Measurements from ENCODE around the gene AFMID.
"Not testable (repeated sequence)": the region's sequence is repeated elsewhere in the genome, so short reads cannot be mapped to it uniquely, and the experiment has no call there.

The AFMID gene

DNA sequence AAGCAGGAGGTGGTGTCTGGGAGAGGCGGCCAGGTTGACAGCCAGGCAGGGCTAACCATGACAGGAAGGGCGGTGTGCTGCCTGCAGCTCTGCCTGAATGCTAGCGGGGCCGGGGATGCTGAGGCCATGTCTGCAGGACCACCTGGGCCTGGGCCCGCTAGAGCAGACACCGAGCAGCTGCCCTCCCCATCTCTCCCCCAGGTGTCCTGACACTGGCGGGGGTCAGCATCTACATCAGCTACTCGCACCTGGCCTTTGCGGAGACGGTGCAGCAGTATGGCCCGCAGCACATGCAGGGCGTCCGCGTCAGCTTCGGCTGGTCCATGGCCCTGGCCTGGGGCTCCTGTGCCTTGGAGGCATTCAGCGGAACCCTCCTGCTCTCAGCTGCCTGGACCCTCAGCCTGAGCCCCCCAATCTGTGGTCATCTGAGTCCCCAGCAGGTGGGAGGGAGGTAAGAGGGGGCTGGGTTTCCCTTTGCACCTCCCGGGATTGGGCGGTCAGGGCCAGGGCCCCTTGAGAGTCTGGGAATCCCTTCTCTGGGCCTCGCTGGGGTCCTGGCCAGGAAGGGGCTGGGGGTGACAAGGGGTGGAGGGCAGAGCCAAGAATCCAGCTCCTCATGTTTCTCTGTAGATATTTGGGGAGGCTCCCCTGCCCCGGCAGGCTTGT lies 51.8 kb downstream of the AFMID start:
- no peak for DNase-seq (ENCODE audit: low spot score)

DNA sequence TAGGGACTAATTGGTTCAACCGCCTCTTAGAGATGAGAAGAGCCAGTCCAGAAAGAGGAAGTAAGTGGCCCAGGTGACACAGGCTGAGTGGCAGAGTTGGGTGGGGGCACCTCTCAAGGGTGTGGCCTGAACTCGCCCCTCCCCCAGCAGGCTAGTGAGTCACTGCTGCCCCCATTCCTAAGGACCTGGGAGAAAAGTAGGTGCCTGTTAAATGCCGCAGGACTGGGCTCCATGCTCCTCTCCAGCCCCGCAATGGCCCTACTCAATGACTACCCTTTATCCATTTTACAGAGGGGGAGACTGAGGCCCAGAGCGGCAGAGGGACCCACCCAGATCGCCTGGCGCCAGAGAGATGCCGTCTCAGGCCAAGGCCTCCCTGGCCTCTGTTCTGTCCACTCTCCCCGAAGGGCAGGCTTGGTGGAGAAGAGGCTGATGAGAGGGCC lies 52.3 kb downstream of the AFMID start:
- DNase-seq (ENCODE audit: low spot score), result no peak

DNA sequence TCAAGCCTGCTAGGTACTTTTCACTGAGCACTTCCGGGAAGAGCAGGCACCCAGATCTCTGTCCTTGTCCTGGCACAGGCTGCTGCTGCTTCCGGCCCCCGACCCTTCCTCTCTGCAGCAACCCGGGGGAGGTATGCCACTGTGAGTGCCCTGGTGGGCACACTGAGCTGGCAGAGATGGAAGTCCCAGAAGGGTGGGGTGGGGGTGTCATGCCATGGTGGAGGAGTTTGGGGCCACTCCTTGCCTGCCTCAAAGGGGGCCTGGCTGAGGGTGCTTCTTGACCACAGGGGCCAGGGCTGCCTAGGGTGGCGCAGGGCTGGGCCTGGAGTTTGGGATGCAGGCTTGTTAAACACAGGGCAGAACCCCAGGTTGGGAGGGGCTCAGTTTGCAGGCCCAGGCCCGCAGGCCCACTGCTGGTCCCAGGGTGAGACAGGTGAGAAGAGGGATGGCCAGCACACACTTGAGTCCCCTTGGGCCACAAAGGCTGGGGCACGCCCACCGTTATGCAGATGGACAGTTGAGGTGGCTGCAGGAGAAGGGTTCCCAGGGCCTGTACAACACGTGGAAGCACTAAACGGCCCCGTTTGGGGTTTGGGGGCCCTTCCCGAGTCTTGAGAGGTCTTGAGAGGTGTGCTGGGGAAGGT lies 53.0 kb downstream of the AFMID start:
- DNase-seq (ENCODE audit: low spot score), result no peak

DNA sequence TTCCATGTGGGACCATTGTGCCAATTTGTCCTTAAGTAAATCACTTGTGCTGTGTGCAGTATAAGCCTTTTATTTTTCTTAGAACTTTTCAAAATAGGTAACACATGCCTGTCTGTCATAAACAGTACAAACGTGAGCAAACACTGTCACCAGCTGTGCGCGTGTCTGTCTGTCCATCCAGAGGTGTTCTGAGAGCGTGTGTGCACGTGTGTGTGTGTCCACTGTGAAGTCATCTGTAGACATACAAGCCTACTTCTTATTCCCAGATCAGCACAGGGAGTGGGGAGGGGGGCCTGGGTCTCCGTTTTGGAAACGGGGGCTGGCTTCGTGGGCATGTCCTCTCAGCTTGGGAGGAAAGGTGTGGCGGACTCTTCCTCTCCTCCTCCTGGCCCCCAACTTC lies 53.7 kb downstream of the AFMID start:
- DNase-seq (ENCODE audit: low spot score), result no peak

DNA sequence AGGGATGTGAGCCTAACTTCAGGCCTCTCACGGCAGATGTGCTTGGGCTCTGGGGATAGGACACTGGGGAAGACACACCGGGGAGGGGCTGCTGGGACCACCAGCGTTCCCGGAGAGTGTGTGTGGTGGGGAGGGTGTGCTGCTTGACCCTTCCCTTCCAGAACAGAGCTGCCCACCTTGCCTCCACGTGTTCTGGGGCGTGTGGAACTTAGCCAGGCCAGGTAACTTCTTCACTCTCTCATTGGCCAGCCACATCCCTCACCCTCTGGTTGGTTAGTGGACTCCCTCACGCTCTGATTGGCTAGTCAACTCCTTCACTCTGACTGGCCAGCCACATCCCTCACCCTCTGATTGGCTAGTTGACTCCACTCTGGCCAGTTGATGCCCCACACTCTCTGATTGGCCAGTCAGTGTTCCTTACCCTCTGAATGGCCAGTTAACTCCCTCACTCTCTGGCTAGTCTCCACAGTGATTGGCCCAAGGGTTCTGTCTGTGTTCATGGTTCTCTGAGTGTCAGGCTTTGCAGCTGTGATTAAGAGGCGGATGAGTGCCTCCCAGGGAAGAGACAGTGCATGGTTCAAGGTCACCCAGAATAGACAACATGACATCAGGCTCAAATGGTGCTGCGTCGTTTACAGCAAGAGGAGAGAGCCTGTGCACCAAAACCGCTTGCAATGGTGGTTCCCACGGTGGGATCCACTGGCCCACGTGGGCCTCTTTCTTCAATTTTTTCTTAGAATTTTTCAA lies 54.3 kb downstream of the AFMID start:
- no peak for DNase-seq (ENCODE audit: low spot score)

DNA sequence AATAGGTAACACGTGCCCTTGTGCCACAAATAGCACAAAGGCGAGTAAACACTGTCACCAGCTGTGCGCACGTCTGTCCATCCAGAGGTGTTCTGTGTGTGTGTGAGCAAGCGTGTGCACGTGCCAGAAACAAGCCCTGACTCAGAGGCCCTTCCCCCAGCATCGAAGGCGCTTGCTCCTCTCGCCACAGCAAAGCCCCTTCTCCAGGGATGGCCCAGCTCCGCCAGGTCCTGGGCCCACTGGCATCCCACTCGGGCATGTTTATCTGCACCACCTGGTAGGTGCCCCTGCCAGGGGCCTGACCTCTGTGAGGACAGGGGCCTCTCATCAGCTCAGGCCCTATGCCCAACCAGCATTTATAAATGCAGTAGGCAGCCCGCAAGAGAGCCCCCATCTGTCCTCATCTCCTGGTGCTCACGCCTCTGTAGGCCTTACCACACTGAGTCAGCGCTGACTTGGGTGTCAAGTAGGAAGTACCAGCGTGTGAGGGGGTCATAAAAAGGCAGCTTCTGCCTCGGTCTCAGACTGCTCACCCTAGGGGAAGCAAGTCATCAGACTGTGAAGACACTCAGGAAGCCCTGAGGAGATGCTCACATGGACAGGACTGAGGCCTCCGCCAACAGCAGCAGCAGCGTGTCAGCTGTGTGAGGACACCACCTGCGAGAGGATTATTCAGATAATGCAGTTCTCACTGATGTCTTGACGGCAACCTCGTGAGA lies 55.0 kb downstream of the AFMID start:
- DNase-seq (ENCODE audit: low spot score), result no peak

DNA sequence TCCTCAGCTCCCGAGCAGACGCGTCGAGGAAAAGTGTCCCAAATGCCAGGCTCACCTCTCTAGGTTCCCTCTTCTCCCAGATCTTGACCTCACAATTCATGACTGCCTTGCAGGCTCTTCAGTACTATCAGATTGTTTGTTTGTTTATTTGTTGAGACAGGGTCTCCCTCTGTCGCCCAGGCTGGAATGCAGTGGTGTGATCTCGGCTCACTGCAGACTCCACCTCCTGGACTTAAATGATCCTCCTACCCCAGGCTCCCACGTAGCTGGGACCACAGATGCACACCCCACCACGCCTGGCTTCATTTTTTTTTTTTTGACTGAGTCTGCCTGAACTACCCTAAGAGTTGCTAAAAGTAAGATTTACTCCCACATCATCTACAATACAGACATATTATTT lies 60.1 kb downstream of the AFMID start:
- DNase-seq (ENCODE audit: low spot score), result no peak

DNA sequence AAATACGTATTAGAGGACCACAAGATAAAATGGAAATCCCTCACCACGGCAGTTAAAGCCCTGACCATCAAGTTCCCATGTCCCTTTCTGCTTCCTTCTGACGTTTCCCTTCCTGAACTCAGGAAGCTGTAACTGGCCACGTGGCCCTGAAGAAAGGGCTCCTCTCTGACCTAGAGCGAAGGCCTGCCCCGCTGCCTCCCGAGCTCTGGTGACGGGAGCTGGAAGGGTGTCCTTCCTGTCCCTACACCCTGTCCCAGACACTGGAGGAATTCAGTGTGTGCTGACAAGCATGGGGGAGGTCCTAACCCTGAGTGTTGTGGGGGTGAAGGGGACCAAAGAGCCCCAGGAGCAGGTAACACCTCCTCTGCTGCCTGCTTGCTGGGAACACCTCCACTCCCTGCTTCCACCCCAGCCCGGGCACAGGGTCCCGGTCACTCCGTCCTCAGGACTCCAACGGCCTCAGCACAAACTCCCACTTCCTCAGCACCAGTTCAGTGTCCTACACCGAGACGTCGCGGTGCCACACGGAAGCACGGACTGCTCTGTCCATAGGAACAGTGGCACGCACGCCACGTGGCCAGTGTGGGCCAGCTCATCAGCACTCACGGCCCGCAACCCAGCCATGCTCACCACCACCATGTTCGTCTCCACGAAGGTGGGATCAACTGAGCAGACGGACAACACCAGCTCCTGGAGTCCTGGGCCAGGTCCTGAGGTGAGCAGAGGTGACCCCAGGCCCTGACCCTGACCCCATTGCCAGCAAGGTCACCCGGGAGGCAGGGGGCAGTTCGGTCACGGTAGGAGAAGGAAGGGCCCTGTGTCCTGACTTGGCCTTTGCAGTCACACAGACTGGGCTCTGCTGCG lies 61.1 kb downstream of the AFMID start:
- DNase-seq (ENCODE audit: low spot score), result no peak

DNA sequence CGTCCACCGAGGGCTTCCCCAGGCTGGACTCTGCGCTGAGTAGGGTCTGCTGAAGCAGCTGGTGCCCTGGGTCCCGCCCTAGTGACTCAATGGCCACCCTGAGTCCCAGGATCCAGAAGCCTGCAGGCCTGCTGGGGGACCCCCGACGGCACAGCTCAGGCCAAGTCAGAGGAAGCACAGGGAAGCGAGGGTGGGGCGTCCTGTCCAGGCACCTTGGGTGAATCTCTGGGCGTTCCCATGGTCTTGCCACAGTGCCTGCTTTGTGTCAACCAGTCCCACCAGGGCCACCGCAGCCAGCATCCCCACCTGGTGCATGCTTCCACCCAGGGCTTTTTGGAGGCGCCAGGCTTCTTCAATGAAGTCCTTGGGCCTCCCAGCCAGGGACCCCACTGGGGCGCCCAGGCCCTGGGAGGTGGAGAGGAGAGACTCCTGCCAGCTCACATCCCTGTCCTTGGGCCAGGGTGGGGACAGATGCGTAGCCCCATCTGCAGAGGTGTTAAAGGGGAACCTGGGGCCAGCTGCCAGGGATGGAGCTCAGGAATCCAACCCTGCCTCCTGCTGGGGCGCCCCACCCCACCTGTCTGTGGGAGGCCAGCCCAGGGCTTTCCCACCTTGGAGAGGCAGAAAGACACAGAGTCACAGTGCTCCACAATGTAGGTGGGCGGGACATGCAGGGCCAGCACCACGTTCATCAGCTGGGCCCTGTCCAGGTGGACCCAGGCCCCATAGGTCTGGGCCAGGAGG lies 62.1 kb downstream of the AFMID start:
- DNase-seq (ENCODE audit: low spot score), result no peak

DNA sequence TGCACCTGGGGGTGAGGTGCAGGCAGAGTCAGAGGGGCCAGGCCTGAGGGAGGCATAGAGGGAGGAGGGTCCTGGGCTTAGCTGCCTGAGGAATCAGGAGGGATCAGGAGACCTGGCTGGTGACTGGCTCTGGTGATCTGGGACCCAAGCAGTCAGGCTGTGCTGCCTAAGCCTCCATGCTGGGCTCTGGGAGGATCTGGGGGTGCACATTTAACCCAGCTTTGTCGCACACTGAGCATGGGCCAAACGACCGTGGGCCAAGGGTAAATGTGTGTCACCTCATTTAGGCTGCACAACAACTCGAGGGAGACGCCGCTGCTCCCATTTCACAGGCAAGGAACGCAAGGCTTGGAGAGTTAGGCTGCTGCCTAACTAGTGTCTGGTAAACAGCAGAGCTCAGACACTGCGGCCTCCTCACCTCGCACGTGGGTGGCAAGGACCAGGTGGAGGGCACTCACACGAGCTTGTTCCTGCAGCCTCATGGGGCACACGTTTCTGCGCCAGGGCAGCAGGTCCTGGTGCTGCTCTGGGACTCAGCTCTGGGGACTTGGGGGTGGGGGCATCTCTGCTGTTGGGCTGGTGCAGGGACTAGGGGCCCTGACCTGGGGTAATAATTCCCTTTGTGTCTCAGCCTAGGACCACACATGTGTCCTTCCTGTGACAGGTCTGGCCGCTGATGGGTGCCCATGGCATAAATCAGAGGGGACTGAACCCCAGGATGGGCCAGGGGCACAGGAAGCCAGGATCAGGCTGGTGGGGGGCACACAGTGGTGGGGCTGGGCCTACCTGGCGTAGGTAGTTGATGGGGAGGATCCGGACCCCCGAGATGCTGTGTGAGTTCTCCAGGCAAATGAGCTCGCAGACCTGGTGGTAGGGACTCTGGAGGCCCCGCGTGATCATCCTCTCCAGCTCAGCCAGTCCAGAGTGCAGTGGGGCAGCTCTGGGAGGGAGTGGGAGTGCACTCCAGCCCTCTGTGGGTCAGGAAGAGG lies 63.0 kb downstream of the AFMID start:
- DNase-seq (ENCODE audit: low spot score), result no peak

DNA sequence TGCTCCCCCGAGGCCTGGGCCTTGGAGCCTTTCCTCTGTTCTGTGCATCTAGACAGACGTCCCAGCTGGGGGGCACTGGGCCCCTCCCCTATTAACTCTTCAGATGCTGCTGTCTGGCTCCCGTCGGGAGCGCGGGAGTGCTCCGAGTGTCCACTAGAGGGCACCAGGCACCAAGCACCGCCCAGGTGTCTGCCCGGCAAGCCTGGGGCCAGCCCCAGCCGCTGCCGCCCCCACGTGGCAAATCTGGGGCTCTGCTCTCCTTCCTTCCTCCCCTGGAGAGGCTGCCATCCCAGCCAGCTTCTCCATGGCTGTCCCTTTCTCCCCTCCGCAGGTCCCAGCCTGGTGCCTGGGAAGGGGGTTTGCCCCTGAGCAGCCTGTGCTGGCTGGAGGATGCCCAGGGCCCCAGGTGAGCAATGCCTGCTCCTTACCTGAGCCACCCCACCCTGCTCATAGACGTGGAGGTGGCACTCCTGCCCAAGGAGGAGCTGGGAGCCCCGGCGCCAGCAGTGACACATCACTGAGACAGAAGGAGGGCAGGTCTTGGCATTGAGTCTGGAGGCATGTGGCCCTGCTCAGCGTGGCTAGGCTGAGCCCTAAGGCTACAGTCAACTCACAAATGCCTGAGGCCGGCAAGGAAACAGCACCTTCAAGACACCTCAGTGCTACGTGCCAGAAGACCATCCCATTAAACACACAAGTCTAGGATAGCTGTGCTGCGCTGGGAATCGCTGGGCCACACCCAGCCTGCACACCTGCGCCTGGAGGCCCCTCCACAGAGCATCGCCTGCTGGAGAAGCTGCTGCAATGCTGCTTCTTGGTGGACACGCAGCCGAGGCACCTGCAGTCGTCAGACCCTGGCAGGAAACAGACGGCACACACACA lies 64.0 kb downstream of the AFMID start:
- DNase-seq (ENCODE audit: low spot score), result peak; percentile 83

DNA sequence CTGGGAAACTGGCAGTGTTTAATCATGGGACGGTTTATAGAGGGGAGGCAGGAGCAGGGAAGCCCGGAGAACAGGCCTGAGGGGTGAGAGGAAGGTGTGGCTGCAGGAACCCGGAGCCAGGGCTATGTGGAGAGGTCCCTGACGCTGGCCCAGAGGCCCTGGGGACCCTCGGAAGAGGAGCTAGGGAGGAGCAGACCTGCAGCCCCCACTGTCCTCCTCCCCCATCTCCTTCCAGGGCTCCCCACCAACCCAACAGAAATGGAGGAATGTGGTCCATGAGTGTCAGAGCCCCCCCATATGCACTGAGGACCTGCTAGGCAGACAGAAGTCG lies 64.6 kb downstream of the AFMID start:
- no peak for DNase-seq (ENCODE audit: low spot score)

DNA sequence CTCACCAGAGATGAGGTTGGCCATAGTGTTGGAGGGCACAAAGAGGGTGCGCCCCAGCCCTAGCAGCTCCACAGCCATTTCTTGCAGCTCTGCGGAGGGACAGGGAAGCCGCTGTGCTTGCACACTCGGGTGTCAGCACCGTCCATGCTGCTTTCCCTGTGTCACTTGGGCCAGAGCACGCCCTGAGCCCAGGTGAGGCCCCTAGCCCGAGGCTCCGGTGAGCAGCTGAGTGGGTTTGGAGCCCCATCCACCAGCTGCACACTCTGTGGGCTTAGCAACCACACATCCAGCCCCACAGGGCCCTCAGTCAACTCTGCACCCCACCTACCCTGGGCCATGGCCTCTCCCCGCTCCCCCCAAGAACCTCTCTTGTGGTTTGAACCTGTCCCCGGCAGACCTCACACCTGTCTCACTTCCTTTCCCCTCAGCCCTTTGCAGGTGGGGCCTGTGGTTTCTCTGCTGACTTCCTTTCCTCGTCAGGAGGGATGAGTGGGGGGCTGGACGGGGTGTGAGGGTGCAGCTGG lies 65.0 kb downstream of the AFMID start:
- no peak for DNase-seq (ENCODE audit: low spot score)

DNA sequence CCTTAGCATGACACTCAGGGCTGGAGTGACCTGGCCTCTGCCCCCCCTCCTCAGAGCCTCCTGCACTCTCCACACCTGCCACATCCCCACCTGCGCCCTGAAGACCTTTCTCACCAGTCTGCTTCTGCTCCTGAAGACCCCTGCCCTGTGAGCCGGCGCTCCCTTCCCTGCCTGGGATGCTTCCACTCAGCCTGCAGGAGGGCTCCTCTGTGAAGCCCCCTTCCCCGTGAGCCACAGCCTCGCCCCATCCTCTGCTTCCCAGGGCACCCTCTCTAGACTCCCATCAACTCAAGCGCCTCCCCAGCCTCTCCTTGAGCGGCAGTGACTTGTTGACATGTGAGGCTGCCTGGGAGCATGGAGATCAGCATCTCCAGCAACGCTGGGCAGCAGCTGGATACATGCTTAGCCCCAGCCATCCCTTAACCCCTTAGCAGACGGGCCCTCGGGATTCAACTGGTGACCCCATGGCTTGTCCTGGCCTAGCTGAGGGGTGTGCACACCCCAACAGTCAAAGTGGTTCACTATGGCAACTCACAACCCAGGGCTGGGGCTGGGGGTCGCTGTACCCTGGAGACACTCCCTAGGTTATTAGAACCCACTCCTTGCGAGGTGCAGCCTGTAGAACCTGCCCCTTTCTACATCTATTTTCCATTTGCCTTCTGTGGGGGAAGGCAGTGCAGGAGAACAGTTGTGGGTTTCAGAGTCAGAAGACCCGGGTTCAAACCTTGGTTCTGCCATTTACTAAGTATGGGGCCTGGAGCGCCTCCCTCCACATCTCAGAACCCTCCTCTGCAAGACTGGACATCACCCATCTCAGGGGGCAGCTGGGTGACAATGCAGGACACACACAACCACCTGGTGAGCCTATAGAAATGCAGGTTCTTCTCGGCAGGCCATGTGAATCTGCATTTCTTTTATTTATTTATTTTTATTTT lies 65.8 kb downstream of the AFMID start:
- no peak for DNase-seq (ENCODE audit: low spot score)

DNA sequence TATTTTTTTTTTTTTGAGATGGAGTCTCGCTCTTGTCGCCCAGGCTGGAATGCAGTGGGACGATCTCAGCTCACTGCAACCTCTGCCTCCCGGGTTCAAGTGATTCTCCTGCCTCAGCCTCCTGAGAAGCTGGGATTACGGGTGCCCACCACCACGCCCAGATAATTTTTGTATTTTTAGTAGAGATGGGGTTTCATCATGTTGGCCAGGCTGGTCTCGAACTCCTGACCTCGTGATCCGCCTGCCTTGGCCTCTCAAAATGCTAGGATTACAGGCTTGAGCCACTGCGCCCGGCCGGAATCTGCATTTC lies 66.4 kb downstream of the AFMID start:
- DNase-seq (ENCODE audit: low spot score), result not testable (repeated sequence)

DNA sequence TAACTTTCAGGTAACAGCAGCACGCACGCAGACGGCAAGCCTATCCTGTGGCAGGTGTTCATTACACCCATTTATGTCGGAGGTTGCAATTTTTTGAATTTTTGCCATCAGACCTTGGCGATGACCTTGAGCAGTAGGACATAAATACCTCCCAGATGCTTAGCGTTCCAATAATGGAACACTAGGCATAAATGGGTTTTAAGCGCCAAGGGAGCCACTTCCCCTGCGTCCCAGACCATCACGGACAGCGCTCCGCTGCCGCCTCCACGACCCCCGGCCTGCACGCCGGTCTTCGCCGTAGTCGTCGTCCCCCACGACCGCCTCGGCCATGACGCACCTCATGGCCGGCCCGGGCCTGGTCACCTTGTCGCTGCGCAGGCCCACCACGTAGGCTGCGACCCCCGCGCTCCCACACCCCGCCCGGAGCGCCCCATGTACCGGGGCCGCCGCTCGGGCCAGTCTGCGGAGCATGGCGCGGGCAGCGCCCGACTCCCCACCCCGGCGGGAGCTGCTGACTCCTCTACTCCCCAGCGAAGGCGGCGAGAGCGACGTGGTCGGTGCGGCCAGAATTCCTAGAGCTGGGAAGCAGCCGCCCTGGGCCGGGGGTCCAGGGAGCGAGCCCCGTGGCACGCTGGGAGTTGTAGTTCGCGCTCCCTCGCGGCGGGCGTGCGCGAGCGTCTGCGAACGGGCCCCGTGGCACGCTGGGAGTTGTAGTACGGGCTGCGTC lies 66.9 kb downstream of the AFMID start:
- DNase-seq (ENCODE audit: low spot score), result peak; percentile 84

All from LoVo (cell line).